Measurements from ENCODE around the gene MAP3K5.

Gene MAP3K5

GRCh38 chr6:136564180-136564579 is 228.1 kb downstream of the MAP3K5 start:
- Histone ChIP-seq H3K36me3 (peaks cover 39 to 63% (median 50%) of the 10 kb centered on the region in 3 donors), H3K27ac (peak overlapping the region; percentile 34 to 42), H3K9me3 (no peaks in the 10 kb centered on the region), H3K27me3 (no peaks in the 10 kb centered on the region), H3K4me1 (peaks cover 0 to 26% (median 6%) of the 10 kb centered on the region in 4 donors), H3K4me3 (no peak overlapping the region)
- intact Hi-C loops (cut with DNase I; ENCODE audit: low total_unique reads): no loop called here
- no peak for DNase-seq
- TF ChIP-seq, protein P1, sequence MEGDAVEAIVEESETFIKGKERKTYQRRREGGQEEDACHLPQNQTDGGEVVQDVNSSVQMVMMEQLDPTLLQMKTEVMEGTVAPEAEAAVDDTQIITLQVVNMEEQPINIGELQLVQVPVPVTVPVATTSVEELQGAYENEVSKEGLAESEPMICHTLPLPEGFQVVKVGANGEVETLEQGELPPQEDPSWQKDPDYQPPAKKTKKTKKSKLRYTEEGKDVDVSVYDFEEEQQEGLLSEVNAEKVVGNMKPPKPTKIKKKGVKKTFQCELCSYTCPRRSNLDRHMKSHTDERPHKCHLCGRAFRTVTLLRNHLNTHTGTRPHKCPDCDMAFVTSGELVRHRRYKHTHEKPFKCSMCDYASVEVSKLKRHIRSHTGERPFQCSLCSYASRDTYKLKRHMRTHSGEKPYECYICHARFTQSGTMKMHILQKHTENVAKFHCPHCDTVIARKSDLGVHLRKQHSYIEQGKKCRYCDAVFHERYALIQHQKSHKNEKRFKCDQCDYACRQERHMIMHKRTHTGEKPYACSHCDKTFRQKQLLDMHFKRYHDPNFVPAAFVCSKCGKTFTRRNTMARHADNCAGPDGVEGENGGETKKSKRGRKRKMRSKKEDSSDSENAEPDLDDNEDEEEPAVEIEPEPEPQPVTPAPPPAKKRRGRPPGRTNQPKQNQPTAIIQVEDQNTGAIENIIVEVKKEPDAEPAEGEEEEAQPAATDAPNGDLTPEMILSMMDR (IDR thresholded peaks at IDR 0.05): no peak

DNA sequence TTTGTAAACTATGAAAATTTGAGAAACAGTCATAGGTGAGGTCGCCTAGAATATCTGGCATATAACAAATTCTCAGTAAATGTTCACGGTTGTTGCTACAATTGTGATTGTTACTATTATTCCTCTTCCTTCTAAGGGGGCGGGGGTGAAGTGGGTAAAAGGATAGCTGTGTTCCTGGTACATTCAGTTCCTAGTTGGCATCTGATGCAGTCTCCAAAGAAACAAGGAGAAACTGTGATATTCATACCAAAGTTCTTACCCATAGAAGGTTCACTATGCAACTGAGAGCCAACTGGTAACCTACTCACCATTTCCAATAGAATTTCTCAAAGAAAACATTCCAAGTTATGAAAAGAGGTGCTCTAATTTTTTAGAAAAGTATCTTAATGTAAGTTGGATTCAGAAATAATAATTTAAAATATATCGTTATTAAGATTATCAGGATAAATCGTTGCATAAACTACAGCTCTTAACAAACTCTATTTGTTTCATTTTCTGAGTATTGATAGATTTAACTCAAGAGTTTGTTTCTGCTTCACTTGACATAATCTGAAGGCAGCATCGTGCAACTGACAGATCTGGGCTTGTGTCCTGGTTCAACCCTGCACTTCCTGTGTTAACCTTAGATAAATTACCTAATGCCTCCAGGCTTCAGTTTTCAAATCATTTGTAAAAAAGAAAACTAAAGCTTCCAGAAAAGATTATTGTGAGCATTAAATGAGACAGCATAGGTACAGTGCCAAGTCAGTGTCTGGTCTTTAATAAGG is 228.7 kb downstream of the MAP3K5 start:
- intact Hi-C loops (cut with DNase I; ENCODE audit: low total_unique reads): no loop called here
- Histone ChIP-seq H3K4me3 (no peak overlapping the region), H3K27me3 (no peaks in the 10 kb centered on the region), H3K9me3 (no peaks in the 10 kb centered on the region), H3K36me3 (peaks cover 45 to 69% (median 56%) of the 10 kb centered on the region in 3 donors), H3K27ac (peak overlapping the region; percentile 34 to 42), H3K4me1 (peaks cover 0 to 26% (median 6%) of the 10 kb centered on the region in 4 donors)
- TF ChIP-seq, protein P1 (IDR thresholded peaks at IDR 0.05): no peak
- DNase-seq: no peak

DNA sequence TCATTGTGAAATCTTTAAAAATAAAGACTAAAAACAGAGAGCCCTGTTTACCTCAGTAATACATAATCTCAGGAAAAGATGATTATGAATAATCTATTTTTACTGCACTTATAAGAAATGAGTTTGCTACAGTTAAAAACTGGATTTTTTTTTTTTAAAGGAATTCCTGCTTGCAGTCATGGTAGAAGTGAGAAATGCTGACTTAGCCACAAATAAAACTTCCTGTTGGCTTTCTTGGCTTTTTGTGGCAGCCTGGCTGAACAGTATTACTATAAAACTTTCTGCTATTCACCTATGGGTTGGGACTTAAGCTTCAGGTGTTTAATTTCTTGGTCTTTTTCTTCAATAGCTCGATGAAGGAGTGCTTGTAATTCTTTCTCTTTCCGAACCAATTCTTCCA is 230.1 kb downstream of the MAP3K5 start:
- H3K9me3 ChIP-seq: no peaks in the 10 kb centered on the region
- no peak overlapping the region for H3K4me3 ChIP-seq
- H3K4me1 ChIP-seq: peaks cover 0 to 26% (median 6%) of the 10 kb centered on the region in 4 donors
- TF ChIP-seq, protein P1 (IDR thresholded peaks at IDR 0.05): no peak
- intact Hi-C loops (cut with DNase I; ENCODE audit: low total_unique reads): no loop called here
- H3K36me3 ChIP-seq: peaks cover 59 to 74% (median 63%) of the 10 kb centered on the region in 3 donors
- no peaks in the 10 kb centered on the region for H3K27me3 ChIP-seq
- H3K27ac ChIP-seq: no peak overlapping the region
- DNase-seq: no peak

DNA sequence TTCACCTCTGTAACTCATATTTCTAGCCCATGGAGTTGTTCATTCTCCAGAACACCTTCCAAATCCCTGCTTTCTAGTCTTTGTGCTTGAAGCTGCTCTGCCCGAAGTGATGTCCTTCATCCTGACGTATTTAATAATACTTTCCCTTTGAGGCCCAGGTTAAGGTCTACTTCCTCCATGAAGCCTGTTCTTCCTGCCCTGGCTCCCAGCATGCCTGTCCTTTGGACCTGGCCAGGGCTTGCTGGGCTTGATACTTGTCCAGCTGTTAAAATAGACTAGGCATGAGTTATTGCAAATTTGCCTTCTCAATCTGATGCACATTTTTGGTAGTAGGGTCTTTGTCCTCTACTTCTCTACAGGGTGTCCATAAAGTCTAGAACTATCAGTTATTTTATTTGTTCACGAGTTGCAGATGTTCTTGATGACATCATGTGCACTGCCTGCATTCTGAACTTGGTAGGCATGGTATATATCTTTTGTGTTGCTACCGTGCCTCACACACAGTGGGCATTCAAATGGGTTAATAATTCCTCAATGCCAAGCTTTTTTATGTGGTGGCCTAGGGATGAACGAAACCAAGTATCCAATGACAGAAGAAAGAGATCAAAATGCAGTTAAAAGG is 239.0 kb downstream of the MAP3K5 start:
- Histone ChIP-seq H3K4me3 (no peak overlapping the region), H3K9me3 (no peaks in the 10 kb centered on the region), H3K36me3 (peaks cover 20 to 33% (median 33%) of the 10 kb centered on the region in 3 donors), H3K27ac (no peak overlapping the region), H3K27me3 (peaks cover 0 to 2% of the 10 kb centered on the region in 2 donors), H3K4me1 (peaks cover 0 to 20% (median 8%) of the 10 kb centered on the region in 4 donors)
- intact Hi-C loops (cut with DNase I; ENCODE audit: low total_unique reads): no loop called here
- DNase-seq: no peak
- TF ChIP-seq, protein P1 (IDR thresholded peaks at IDR 0.05): no peak

- TF ChIP-seq, protein P1 (IDR thresholded peaks at IDR 0.05): no peak
- Histone ChIP-seq H3K27me3 (peaks cover 0 to 2% of the 10 kb centered on the region in 2 donors), H3K9me3 (no peaks in the 10 kb centered on the region), H3K27ac (no peak overlapping the region), H3K36me3 (peaks cover 9 to 21% (median 21%) of the 10 kb centered on the region in 3 donors), H3K4me1 (peaks cover 0 to 20% (median 8%) of the 10 kb centered on the region in 4 donors), H3K4me3 (no peak overlapping the region)
- intact Hi-C loops (cut with DNase I; ENCODE audit: low total_unique reads): no loop called here
- DNase-seq: no peak
These were observed 240.2 kb downstream of the MAP3K5 start for GRCh38 chr6:136552054-136552453.
